NCI-H2081 (cell line): ENCODE results near the gene POU5F1.
"Not testable (repeated sequence)": the region's sequence is repeated elsewhere in the genome, so short reads cannot be mapped to it uniquely, and the experiment has no call there.

Experiments
- DNase-seq, 2 experiments: peaks; one replicate each; lab custom pipeline; 2025; lab: John Stamatoyannopoulos, UW

POU5F1 gene

GRCh38 chr6:31170600-31170881 lies at the start of gene POU5F1:
Gene POU5F1 (minus strand): TSS chr6:31170682. CDS start chr6:31170620, 62 bp downstream.
- no peak for DNase-seq

- DNase-seq: no peak
Measured at GRCh38 chr6:31216208-31216898, 45.9 kb upstream of the POU5F1 start.

GRCh38 chr6:31215216-31215615 lies 44.7 kb upstream of the POU5F1 start:
- DNase-seq: not testable (repeated sequence)

- DNase-seq: no peak
Measured at GRCh38 chr6:31214516-31214915, 44.0 kb upstream of the POU5F1 start.

GRCh38 chr6:31210741-31211532 lies 40.5 kb upstream of the POU5F1 start:
- no peak for DNase-seq

- DNase-seq: no peak
Measured at GRCh38 chr6:31210123-31210522, 39.6 kb upstream of the POU5F1 start.

GRCh38 chr6:31209137-31209536 lies 38.7 kb upstream of the POU5F1 start:
- DNase-seq: no peak

GRCh38 chr6:31208506-31208905 lies 38.0 kb upstream of the POU5F1 start:
- no peak for DNase-seq

GRCh38 chr6:31205638-31206037 lies 35.2 kb upstream of the POU5F1 start:
- no peak for DNase-seq

- DNase-seq: no peak
Measured at GRCh38 chr6:31204751-31205145, 34.3 kb upstream of the POU5F1 start.

GRCh38 chr6:31203345-31203979 lies 33.0 kb upstream of the POU5F1 start:
- peak; percentile 63 to 81 for DNase-seq

GRCh38 chr6:31202259-31203166 lies 32.0 kb upstream of the POU5F1 start:
- no peak for DNase-seq

GRCh38 chr6:31199105-31199452 lies 28.6 kb upstream of the POU5F1 start:
- DNase-seq: not testable (repeated sequence)

- peak; percentile 89 to 91 for DNase-seq
Measured at GRCh38 chr6:31197559-31198305, 27.2 kb upstream of the POU5F1 start.

- not testable (repeated sequence) for DNase-seq
Measured at GRCh38 chr6:31196251-31197022, 26.0 kb upstream of the POU5F1 start.

- DNase-seq: not testable (repeated sequence)
Measured at GRCh38 chr6:31195308-31195979, 25.0 kb upstream of the POU5F1 start.

GRCh38 chr6:31194061-31194834 lies 23.8 kb upstream of the POU5F1 start:
- DNase-seq: no peak

GRCh38 chr6:31193206-31193605 lies 22.7 kb upstream of the POU5F1 start:
- DNase-seq: no peak

- DNase-seq: peak; percentile 62 to 71
Measured at GRCh38 chr6:31192431-31193105, 22.1 kb upstream of the POU5F1 start.
